Type B pancreatic cell (in vitro differentiated cells): ENCODE data around the gene MTPN. TPM values are rescaled to one million over a fixed set of nuclear protein-coding genes. Genes with fewer than 3 reads are reported as not detected.

ENCODE experiments used
- DNase-seq: peaks from one replicate; pipeline ENCODE4 v3.0.0; 2021; ENCODE audit warnings: mixed read lengths; ENCODE audit not compliant: unreplicated experiment; ENCODE audit errors: extremely low spot score
- H3K27ac Mint-ChIP-seq: 2 replicates; pipeline ENCODE4 v1.8.0; 2021; ENCODE audit warnings: mild to moderate bottlenecking, mixed read lengths
- H3K27me3 Mint-ChIP-seq: 2 replicates; pipeline ENCODE4 v1.8.0; 2021; ENCODE audit warnings: mixed read lengths
- H3K36me3 Mint-ChIP-seq: 2 replicates; pipeline ENCODE4 v1.8.0; 2021; ENCODE audit warnings: mixed read lengths
- H3K4me1 Mint-ChIP-seq: one replicate; pipeline ENCODE4 v1.8.0; 2021; ENCODE audit warnings: mixed read lengths; ENCODE audit not compliant: unreplicated experiment
- H3K4me3 Mint-ChIP-seq: 2 replicates; pipeline ENCODE4 v1.8.0; 2021; ENCODE audit warnings: mild to moderate bottlenecking, mixed read lengths
- H3K9me3 Mint-ChIP-seq: 2 replicates; pipeline ENCODE4 v1.8.0; 2021; ENCODE audit warnings: mixed read lengths
- total RNA-seq: library from RNA; stranded (reverse); gene quantifications from 2 replicates; pipeline ENCODE4 v1.2.1, GENCODE V29; 2021; ENCODE audit warnings: low replicate concordance
- TF ChIP-seq, protein P1 (sequence below): fragments of 200-600 bp; sonication (generic); conservative IDR thresholded peaks from 2 replicates; pipeline ENCODE4 v1.5.0; 2021; ENCODE audit warnings: antibody characterized with exemption, mild to moderate bottlenecking

The MTPN gene
- total RNA-seq, 1 donor from 2014 or later, result 104 TPM

DNA sequence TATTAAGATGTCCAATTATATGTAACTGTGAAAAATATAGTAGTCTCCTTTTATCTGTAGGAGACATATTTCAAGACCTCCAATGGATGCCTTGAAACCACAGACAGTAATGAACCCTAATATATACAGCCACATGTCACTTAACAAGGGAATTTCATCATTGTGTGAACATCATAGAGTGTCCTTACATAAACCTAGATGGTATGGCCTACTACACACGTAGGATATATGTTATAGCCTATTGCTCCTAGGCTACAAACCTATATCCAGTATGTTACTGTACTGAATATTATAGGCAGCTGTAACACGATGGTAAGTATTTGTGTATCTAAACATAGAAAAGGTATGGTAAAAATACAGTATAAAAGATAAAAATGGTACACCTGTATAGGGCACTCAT is 32.4 kb downstream of the MTPN start:
- no peak for DNase-seq
- Mint-ChIP-seq H3K36me3 (peaks cover 17% of the 10 kb centered on the region), H3K4me3 (no peak overlapping the region), H3K27me3 (no peaks in the 10 kb centered on the region), H3K4me1 (peaks cover 21% of the 10 kb centered on the region), H3K9me3 (no peaks in the 10 kb centered on the region), H3K27ac (no peak overlapping the region)
- TF ChIP-seq, protein P1, sequence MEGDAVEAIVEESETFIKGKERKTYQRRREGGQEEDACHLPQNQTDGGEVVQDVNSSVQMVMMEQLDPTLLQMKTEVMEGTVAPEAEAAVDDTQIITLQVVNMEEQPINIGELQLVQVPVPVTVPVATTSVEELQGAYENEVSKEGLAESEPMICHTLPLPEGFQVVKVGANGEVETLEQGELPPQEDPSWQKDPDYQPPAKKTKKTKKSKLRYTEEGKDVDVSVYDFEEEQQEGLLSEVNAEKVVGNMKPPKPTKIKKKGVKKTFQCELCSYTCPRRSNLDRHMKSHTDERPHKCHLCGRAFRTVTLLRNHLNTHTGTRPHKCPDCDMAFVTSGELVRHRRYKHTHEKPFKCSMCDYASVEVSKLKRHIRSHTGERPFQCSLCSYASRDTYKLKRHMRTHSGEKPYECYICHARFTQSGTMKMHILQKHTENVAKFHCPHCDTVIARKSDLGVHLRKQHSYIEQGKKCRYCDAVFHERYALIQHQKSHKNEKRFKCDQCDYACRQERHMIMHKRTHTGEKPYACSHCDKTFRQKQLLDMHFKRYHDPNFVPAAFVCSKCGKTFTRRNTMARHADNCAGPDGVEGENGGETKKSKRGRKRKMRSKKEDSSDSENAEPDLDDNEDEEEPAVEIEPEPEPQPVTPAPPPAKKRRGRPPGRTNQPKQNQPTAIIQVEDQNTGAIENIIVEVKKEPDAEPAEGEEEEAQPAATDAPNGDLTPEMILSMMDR, result no peak

DNA sequence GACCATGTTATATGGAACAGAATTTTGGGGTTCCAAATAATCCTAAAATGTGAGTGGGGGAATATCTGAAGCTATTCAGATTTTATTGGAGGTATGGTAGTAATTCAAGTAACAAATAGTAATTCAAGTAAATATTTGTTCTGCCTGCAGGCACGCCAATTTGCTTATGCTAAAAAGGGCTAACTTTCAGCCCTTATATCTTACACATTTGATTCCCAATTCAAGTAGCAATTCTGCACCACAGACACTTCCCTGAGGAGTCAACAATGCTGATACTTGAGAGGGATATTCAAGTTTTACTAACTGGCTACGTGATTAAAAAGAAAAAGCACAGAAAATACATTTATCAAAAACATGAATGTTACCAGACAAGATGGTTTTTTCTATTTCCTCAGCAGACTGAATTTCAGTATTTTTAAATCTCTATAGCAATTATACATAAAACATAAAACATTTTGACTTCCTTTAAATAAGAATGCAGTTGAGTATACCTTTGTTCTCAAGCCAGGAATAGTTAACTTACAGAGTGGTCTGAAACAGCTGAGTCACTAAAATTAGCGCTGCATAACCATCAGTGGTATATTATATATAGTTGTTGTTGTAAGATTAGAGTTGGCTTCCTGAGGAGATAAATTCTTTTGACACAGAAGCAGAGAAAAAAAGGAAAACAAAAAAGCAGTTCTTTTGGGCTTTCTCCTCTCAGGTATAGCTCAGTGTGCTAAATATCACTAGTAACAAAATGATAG is 33.9 kb downstream of the MTPN start:
- no peak overlapping the region for H3K4me3 Mint-ChIP-seq
- H3K9me3 Mint-ChIP-seq, result no peaks in the 10 kb centered on the region
- no peak for DNase-seq
- peaks cover 28% of the 10 kb centered on the region for H3K4me1 Mint-ChIP-seq
- H3K36me3 Mint-ChIP-seq, result peaks cover 14% of the 10 kb centered on the region
- peak overlapping the region; percentile 7 for H3K27ac Mint-ChIP-seq
- TF ChIP-seq, protein P1, result no peak
- H3K27me3 Mint-ChIP-seq, result no peaks in the 10 kb centered on the region

DNA sequence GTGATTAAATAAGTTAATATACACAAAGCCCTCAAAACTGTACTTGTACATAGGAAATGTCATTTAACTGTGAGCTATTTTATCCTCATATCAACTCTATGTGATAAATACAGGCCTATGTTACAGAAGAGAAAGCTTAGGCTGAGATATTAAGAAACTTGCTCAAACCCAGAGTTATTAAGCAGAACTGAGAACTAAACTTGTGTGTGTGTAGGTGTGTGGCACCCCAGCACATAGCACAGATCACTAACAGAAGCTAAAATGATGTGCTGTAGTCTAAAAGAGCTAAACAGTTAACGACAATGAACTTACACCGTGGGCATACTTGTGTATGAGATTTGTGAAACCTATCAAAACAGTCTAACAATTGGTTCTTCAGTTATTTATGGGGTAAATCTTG is 34.5 kb downstream of the MTPN start:
- no peak overlapping the region for H3K4me3 Mint-ChIP-seq
- peaks cover 13% of the 10 kb centered on the region for H3K36me3 Mint-ChIP-seq
- H3K4me1 Mint-ChIP-seq, result peaks cover 32% of the 10 kb centered on the region

DNA sequence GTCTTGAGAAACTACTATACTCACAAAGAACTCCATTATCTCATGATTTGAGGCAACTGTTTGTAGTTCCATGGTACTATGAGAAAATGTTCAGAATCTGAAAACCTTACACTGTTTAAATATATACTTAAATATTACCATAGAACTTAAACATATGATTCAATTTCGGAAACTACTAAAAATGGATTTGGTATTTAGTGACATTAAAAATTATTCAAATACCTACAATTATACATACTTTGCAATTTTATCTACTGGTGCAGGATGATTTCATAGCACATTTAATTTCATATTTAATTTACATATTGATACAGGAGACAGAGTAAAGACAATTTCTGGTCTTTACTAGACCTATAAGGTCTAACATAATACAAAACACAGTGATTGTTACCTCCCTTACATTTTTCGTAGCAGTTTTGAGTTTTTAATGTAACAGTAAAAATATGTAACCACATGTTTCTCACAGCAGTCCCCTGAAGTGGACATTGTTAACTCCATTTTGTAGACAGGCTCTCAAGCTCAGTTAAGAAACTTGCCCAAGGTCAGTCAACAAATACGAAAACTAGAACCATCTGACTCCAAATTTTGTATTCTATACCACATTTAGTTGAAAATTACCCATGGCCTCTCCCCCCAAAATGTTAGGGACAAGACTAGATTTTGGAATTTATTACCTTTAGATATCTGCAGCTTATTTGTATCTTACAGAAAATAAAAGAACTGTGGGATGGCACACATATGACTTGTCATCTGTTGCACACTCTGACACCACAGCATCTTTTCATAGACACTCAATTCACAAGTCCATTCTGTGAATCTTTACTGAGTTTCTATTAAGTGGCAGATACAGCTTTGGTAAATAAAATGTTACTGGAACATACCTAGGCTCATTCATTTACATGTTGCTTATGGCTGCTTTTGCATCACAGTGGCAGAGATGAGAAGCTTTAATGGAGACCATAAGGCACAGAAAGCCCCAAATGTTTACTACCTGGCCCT is 36.8 kb downstream of the MTPN start:
- H3K4me1 Mint-ChIP-seq, result peaks cover 50% of the 10 kb centered on the region
- H3K9me3 Mint-ChIP-seq, result peaks cover 6% of the 10 kb centered on the region

More for the DNA sequence above, 34.5 kb downstream of the MTPN start:
- DNase-seq, result no peak
- Mint-ChIP-seq H3K27me3 (no peaks in the 10 kb centered on the region), H3K27ac (no peak overlapping the region), H3K9me3 (no peaks in the 10 kb centered on the region)
- TF ChIP-seq, protein P1, result no peak

DNA sequence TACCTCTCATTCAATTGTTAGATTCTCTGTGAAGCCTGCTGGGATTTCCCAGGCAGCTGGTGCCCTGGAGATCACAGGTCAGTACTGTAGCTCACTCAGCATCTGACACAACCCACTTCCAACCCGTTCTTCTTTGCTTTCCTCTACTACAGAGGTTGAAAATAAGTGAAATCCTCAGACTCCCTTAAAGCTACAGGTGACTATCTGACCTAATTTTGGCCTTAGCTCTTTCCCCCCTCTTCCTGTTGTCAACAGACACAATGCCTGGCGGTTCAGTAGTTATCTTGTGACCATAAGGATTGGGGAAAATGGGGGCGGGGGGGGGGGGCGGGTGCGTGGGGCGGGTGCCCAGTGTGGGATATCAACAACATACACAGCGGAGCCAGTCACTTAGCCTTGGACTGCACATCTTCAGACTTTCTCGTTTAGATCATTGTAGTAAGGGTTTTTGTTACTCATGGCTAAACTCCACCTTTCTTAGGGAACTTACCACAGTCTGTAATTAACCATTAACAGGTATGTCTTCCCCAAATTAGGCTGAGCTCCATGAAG is 37.8 kb downstream of the MTPN start:
- peaks cover 6% of the 10 kb centered on the region for H3K9me3 Mint-ChIP-seq
- no peaks in the 10 kb centered on the region for H3K27me3 Mint-ChIP-seq
- TF ChIP-seq, protein P1, result no peak
- no peak for DNase-seq
- H3K27ac Mint-ChIP-seq, result peak overlapping the region; percentile 10
- no peak overlapping the region for H3K4me3 Mint-ChIP-seq
- H3K36me3 Mint-ChIP-seq, result peaks cover 18% of the 10 kb centered on the region
- peaks cover 55% of the 10 kb centered on the region for H3K4me1 Mint-ChIP-seq

More for the DNA sequence above, 36.8 kb downstream of the MTPN start:
- TF ChIP-seq, protein P1, result no peak
- Mint-ChIP-seq H3K36me3 (peaks cover 14% of the 10 kb centered on the region), H3K4me3 (no peak overlapping the region), H3K27me3 (no peaks in the 10 kb centered on the region), H3K27ac (no peak overlapping the region)
- DNase-seq, result no peak
